ENCODE results near the gene SECISBP2L.
"Not testable (repeated sequence)": the region's sequence is repeated elsewhere in the genome, so short reads cannot be mapped to it uniquely, and the experiment has no call there.

SECISBP2L gene, protein sequence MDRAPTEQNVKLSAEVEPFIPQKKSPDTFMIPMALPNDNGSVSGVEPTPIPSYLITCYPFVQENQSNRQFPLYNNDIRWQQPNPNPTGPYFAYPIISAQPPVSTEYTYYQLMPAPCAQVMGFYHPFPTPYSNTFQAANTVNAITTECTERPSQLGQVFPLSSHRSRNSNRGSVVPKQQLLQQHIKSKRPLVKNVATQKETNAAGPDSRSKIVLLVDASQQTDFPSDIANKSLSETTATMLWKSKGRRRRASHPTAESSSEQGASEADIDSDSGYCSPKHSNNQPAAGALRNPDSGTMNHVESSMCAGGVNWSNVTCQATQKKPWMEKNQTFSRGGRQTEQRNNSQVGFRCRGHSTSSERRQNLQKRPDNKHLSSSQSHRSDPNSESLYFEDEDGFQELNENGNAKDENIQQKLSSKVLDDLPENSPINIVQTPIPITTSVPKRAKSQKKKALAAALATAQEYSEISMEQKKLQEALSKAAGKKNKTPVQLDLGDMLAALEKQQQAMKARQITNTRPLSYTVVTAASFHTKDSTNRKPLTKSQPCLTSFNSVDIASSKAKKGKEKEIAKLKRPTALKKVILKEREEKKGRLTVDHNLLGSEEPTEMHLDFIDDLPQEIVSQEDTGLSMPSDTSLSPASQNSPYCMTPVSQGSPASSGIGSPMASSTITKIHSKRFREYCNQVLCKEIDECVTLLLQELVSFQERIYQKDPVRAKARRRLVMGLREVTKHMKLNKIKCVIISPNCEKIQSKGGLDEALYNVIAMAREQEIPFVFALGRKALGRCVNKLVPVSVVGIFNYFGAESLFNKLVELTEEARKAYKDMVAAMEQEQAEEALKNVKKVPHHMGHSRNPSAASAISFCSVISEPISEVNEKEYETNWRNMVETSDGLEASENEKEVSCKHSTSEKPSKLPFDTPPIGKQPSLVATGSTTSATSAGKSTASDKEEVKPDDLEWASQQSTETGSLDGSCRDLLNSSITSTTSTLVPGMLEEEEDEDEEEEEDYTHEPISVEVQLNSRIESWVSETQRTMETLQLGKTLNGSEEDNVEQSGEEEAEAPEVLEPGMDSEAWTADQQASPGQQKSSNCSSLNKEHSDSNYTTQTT

DNA sequence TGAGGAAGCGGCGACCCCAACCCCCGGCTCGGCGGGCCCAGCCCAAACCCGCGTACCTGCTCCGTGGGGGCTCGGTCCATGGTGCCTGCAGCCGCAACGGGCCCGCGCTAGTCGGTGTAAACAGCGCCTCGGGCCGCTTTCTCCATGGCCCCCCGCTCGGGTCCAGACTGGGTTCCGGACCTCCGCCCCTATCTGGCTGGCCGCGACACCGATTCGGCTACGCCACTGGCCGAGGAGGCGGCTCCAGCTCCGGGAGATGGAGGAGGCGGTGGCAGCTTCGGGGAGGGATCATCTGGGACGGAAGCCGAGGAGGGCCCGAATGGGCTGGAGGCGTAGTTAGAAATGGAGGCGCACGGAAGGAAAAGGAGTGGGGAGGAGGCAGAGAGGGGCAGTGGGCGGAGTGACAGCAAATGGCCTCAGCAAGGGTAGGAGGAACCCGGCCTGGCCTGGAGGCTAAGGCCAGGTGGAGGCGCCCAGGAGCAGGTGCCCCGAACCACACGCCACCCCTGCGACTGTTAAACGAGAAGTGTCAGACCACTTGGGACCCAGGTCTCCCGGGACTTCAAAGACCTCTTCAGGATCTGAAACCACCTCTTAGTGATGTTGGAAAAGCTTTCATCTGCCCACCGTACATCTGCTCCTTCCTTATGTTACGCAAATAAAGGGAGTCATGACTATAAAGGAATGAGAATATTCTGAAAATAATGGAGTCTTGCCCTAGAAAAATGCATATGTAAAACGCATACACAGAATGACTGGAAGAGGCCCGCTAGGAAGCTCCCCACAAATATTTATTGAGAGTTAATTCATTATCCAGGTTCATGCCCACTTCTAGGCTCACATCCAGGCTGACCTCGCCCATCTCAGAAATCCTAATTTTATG is at the start of gene SECISBP2L:
SECISBP2L (minus strand) TSS at position 227 of the 883 bp plus-strand sequence; CDS start at position 80, 147 bp downstream.
- peak; percentile 93 for DNase-seq

DNA sequence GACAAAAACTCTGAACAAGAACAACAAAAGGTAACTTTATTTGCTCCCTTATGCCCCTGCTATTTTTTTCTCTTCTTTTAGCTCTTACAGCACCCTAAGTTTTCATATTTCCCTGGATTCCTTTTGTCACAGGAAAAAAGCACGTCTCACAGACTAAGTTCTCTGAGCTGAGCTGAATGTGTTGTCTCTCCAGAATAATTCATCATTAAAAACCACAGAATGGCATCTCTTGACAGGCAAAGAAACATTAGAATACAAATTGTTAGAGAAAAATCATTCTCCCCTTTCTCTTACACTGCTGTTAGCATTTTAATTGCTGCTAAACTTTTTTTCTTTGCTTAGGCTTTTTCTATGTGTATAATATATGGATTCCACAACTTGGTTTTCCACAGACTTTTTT is 48.7 kb upstream of the SECISBP2L start:
- DNase-seq, result no peak

DNA sequence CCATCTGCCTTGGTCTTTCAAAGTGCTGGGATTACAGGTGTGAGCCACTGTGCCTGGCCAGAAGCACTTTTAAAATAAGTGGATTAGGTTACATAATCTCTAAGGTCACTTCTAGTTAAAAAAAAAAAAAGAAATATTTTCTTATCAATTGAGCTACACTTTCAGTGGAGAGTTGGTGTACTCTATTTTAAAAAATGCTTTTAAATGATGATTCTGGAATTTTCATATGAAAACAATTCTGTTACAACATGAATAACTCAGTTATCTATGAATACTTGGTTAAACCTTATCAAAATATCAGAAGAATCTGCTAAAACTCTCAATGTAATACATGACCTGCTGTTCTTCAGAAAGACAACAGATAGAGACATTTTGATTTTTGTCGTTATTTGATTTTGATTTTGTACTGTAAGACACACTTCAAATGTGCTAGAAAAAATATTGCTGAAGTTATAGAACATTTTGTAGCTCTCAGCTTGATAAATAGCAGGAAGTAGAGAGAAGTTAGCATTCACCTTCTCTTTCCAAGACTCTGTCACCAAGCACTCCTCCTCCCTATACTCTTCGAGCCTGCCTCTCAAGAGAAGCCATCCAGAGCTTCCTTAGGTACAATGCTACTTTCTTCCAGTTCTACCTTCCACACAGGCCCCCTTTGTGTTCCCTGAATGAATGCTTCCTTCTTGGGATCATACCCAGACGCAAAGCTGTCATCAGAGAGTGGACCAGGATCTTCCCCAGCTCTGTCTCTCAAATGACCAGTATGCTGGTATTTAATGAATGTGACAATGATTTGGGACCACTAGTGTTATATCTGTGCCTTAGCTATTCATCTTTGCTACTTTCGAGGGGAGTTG is 47.2 kb upstream of the SECISBP2L start:
- DNase-seq, result no peak

DNA sequence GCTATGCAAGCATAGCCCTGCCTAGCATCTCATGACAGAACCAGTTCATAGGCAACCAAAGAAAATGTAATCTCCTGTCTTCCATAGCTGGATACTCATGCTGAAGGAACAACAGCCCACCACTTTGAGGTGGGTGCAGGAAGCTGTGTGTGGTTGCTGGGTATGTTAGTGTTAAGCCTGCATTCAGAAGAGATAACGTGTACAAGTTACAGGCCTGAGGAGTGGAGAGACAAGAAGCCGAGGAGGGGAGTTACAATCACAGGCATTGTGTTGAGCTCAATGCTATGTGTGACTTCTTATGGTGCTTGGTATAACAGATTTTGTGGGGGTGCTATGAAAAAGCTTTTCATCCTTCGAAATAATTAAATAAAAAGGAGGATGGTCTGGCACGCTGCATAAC is 42.8 kb upstream of the SECISBP2L start:
- no peak for DNase-seq

DNA sequence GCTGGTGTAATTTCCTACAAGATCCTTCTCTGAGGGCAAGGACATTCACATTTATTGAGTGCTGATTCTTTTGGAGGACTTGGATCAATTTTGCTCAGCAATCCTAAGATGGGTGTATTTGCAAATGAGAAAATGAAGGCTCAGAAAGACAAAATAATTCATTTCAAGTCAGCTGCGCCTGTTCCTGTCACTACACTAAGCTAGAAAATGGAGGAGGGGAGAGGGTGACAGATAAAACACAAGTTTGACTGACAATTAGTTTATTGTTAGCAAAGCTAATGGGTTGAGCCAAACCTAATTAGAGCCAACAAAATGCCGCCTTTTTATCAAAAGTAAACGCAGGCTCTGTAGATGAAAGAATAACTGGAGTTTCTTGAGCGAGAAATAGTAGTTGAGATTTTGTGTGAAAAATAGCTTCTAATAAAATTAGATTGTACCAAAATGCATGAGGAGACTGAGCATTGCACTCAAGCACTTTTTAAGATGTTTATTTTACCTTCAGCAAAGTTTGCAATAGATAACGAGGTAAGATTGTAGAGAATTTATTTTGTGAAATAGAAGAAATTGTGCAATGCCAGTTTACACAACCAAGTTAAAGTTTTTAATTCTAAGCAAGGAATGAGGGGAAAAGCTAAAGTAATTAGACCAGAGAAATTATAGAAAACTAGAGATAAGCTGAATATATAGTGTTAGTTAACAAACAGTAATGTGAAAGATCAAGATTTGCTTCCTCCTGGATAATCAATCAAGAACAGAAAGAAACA is 39.6 kb upstream of the SECISBP2L start:
- no peak for DNase-seq

DNA sequence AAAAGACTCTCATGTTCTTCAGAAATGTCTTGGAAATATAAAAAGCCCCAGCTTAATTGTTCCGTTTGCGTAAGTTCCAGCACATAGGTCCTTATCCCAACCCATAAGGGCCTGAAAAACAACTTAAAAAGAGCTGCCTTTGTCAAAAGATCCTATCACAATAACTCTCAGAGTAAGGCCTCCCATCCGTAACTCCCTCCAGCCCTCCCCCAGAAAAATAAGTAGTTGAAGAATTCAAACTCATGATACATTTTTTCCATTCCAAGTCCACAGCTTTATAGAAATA is 38.0 kb upstream of the SECISBP2L start:
- no peak for DNase-seq

DNA sequence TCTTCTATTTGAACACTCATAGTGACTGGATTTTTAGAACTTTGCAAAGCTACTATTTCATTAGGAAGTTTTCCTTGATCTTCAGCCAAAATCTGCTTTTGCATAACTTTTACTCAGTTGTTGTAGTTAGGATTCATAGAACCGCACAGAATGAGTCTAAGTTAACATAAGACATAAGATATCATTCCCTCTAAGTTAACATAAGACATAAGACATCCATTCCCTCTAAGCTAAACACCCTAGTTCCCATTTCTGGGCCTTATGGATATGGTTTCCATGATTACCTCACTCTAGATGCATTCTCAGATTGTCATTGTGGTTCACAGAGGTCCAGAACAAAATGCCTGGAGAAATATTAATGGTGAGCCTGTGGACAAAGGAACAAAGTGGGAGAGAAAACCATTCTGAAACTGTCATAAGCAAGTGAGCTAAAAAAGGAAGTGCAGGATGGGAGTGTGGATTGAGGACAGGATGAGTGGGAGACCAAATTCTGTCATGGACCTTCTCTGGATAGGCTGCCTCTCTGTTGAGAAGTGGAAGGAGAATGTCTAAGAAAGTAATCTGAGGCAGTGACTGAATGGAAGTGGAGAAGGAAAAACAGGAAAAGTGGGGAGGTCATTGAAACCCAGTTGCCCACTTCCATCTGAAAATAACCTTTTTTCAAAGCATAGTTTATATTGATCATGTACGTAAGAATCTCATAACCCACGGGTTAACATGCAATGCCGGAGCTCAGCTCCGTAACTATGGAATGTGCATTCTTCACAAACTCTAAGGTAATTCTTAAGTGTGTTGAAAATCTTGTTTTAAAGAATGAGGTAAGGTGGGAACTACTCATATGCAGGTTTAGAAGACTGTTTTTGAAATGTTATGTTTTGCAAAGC is 37.4 kb upstream of the SECISBP2L start:
- peak; percentile 74 for DNase-seq

DNA sequence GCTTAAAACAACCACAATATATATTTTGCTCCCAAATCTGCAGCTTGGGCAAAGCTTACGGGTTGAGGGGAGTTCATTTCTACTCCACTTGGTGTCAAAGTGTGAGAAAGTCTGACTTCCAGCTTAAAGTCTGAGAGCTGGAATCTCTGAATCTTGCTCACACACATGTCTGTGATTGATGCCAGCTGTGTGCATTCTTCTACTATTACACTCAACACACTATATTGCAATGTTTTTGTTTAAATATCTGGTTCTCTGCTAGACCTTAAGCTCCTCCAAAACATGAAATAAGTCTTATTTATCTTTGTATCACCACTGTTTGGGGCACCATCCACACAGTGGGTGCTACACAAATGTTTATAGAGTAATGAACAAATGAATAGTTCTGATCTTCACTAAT is 36.7 kb upstream of the SECISBP2L start:
- peak; percentile 83 for DNase-seq

DNA sequence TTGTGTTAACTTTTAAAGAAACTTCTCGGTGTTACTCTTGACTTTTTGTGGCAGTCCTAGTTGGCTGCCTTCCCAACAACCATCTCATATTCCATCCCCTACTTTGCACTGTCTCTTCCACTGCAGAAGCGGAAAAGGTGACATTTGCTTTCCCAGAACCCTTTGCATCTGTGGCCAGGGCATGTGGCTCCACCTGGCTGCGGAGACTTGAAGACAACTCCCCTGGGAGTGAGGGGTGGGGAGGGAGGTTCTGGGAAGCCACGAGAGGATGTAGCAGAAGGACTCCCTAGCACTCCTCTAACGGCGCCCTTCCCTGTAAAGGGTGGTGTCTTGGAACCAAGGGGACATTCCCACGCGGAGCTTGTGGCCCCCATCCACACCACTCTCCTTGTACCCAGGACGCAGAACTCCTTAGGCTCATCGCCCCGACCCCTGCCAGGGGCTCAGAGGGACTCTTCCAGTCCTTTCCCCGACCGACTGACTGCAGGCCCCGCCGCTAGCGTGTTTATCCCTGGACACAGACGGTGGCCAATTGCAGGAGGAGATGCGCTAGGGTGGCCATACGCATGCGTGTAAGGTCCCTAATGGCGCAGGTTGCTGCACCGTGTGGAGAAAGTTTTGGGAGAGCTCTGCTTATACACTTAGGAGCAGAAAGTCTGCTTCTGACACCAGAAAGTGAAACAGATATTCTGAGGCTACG is 33.2 kb upstream of the SECISBP2L start:
- DNase-seq, result no peak

DNA sequence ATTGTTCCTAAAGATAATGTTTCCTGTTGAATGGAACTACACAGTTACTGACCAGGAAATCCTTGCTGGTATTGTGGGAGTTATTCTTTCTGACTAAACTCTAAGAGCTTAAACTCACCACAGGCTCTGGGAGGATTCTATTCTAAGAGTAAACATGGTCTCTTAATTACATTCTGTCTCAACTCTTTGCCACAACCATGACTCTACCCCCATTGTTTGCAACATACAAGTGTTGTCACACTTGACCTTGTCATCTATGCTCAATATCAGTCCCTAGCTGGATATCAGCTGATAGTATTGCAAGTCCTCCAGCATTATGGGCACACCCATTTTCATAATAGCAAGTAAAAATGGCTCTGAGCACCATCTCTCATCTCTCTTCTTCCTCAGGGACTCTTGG is 29.6 kb upstream of the SECISBP2L start:
- DNase-seq, result no peak

DNA sequence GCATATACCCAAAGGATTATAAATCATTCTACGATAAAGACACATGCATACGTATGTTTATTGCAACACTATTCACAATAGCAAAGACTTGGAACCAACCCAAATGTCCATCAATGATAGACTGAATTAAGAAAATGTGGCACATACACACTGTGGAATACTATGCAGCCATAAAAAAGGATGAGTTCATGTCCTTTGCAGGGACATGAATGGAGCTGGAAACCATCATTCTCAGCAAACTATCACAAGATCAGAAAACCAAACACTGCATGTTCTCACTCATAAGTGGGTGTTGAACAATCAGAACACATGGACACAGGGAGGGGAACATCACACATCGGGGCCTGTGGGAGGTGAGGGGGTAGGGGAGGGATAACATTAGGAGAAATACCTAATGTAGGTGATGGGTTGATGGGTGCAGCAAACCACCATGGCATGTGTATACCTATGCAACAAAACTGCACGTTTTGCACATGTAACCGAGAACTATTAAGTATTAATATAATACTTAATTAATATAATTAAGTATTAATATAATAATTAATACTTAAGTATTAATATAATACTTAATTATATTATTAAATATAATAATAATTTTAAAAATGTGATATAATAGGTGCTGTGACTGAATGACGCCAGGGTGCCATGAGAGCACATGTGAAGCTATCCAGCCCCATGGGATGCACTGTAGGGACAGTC is 28.5 kb upstream of the SECISBP2L start:
- not testable (repeated sequence) for DNase-seq

DNA sequence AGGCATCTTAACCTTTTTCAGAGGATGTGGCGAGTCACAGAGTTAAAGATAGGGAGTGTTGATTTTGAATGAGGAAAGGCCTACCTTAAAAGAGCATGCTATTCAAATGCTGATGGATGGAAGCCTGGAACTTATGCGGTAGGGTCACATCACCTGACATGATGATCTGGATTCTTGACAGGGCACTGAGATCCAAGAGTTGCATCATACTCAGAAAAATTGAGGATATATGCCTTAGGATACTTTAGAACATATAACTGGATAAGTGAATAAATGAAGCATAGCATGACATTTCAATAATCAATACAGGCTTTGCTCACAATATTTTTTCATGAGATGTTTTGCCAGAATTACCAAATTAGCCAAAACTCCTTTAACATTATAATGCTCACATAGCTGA is 20.1 kb upstream of the SECISBP2L start:
- no peak for DNase-seq

DNA sequence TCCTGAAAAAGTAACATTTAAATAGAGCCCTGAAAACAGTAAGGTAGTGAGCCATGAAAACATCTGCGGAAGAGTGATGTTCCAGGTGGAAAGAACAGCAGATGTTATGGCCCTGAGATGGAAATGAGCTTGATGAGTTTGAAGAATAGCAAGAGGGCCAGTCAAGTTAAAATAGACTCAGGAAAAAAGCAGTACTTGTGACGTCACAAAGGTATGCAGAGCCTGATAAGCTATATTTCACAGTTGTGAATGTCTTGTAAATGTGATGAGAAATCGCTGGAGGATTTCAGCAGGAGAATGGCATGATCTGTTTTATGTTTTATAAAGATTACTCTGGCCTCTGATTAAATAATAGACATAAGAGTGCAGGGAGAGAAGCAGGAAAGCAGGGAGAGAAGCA is 18.6 kb upstream of the SECISBP2L start:
- DNase-seq, result no peak

DNA sequence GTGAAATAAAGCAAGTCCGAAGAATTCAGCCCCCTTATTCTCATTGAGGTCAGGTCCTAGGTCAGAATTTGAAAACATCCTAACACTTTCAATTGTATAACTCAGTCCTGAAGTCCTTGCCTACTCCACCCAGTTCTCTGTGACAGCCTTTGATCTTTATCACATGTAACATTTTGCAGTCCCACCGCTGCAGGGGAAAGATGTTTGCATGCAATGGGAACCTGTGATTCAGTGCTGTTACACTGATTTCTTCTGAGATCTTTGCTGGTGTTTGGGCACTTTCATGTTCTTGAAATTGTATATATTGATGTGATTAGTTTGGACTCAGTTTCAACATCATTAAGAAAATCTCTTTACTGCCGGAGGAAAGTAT is 18.0 kb upstream of the SECISBP2L start:
- DNase-seq, result no peak

DNA sequence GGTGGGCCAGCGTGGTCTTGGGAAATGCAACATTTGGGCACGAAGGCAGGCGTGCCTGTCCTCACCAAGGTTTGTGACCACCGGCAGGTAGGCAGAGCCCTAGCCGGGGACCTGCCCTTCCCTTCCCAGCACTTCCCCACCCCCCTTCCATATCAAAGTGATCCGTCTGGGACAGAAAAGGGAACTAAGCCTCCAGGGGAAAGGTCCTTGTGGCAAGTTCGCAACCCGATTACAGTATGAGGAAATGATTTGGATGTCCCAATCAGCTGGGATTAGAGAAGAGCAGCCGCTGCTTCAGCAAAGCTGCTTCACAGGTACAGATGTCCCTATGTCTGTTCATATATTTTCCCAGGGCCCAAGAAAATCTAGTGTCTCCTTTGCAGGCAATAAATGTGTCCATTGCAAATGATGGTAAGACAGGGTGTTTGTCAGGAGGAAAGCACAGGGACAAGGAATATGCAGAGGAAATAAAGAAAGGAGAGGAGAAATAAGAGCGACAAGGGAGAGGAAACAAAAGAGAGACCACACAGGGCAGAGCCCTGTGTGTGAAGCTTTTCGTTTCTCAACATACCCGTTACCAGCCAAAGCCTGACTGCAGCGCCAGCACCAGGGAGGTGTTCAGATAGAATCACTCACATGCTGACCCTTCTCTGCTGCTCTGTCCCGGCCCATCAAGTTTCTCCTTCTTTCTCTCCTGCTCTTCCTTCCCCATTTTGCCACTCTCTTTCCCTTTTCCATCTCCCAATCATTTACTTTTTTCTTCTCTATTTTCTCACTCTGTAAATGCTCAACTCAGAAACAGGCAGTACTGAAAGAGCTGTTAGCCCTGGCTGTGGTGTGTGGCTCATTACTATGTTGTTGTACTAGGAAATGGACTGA is 17.4 kb upstream of the SECISBP2L start:
- DNase-seq, result no peak

DNA sequence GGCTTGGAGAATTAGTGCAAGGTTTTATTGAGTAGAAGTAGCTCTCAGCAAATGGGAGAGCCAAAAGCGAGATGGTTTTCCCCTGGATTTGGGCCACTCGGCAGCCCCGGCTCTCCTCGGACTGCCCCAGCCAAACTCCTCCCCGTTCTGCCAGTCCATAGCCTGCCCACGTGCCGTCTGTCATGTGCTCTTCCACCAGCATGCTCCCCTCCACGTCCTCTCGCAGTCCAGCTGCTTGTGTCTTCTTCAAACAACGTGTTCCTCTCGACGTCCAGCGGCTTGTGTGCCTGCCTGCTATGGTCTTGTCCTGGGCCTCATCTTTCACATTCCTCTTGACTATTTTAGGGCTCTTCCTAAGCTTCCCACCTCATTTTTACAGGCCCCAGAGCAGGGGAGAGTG is 16.7 kb upstream of the SECISBP2L start:
- no peak for DNase-seq

DNA sequence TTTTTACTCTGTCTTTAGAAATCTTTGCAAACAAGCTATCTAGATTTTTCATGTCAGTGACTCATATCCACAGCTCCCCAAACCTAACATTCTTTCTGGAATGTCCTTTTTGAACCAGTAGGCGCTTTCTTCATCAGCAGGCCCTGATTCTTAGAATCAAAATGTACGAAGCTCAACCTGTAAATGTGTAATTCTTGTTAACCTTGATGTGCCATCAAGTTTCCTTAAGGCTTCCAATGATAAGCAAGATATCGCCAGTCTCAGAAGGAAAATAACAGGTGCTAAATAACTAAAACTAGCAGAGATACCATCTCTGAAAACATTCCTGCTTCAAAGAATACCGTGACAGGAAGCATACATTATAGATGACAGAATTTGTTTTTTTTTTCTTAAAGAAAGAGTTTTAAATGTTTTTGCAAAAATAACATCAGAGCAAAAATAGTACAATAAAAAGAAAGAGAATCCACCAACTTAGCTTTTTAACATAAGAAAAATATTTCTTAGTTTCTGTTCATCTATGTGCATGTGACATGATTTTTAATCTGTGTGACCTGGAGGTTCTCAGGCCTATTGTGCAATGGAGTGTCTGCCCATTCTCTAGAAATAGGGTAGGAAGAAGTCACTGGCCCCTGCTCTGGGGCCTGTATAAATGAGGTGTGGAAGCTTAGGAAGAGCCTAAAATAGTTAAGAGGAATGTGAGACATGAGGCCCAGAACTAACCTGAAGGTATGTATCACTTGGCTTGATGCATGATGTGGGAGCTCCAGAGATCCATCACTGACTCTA is 14.7 kb upstream of the SECISBP2L start:
- peak; percentile 46 for DNase-seq
